HG02852 (cell line): ENCODE measurements around the gene KLHL22.
"Not testable (repeated sequence)": the region's sequence is repeated elsewhere in the genome, so short reads cannot be mapped to it uniquely, and the experiment has no call there.

Experiments used
- ATAC-seq: cut with Tn5 transposase; IDR thresholded peaks from one replicate; pipeline ENCODE4 v1.9.1; 2021; ENCODE audit warnings: mild to moderate bottlenecking, moderate library complexity; ENCODE audit not compliant: unreplicated experiment

The KLHL22 gene

DNA sequence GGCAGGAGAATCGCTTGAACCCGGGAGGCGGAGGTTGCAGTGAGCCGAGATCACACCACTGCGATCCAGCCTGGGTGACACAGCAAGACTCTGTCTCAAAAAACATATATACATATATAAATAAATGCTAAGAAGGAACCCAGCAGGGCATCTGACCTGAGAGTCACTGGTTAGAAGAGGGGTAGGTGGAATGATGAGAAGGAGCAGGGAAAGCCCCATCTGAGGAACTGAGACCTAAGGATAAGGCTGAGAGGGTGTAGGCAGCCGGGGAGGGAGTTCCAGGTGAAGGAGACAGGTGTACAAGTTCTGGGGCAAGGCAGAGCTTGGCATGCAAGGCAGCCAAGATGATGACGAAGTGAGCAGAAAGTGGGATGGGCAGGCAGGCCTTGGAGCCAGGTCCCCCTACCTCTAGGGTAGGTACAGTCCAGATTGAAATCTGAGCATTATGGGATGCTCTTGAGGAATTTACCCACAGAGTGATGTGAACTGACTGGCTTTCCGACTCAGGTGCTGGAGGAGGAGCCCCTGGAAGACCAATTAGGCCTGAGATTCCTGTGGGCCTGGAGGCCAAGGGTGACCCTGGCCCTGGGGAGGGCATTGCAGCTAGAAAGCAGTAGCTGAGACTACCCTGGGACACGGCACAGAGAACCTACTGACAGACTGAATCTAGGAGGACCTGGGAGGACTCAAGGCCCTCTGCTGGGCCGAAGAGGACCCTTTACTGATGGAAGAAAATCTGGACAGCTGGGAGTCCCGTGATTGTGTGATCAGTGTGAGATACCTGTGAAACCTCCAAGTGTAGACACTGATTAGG, 22.8 kb downstream of the KLHL22 start:
- no peak for ATAC-seq

DNA sequence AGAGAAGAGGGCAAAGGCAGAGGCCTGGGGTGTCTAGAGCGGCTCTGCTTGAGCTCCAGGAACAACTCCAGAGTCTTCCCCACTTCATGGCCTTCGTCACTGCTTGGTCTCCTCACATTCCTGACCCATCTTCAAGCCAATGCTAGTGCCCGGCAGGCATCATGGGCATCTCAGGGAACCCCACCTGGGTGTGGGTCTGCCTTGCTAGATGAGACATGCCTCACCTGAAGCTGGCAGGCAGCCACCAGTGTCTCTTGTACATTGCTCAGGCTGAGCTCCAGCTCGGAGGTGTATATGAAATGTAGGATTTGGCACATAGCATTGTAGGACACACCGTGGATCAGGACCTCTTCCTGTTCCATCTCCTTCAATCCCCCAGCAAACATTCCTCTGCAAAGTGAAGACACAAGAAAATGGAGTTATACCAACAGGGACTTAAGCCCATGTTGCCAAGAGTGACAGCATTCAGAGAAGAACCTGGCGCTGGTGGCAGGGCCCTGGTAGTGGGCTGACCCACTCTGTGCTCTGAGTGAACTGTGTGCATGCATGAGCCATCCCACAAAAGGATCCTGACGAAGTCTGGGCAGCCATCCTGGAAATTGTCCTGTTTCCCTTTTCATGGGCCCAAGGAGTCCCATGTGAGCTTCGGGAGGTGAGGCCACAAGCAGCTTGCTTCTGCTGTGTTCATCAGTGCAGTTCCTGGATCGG, 24.3 kb downstream of the KLHL22 start:
- ATAC-seq: no peak

DNA sequence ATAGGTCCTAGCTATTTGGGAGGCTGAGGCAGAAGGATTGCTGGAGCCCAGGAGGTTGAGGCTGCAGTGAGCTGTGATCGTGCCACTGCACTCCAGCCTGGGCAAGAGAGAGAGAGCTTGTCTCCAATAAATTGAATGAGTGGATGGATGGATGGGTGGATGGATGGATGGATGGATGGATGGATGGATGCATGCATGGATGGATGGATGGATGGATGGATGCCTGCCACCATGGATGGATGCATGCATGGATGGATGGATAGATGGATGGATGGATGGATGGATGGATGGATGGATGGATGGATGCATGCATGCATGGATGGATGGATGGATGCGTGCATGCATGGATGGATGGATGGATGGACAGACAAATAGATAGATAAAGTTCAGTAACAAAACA, 25.1 kb downstream of the KLHL22 start:
- ATAC-seq: not testable (repeated sequence)

DNA sequence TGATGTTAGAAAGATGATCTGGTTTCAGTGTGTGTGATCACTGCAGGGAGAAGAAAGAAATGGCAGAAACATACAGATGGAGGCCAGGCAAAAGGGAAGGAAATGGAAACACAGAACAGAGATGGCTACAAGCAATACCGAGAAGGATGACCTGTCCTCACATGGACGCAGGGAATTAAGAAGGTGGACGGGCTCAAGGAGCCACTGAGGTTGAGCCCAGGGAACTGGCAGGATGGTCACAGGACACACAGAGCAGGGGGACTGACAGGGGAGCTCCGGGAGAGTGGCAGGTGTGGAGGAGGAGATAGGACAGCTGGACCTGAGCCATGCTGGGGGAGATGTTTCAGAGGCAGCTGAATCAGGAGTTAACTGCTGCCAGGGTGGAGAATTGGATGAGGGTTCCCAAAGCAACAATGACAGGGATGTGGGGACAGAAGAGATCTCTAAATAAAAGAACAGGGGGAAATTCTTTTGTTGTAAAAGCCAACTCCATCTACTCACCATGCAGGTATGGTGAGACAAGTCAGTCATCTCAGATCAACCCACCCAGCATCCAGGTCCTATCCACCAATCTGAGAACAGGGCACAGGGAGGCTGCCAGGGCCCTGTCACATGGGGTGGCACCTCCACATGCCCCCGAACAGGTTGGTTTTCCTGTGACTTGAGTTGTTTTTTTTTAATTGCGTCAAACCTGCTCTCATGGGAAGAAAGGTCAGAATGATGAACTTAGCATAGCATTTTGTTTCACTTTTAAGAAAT, 26.3 kb downstream of the KLHL22 start:
- ATAC-seq: no peak

DNA sequence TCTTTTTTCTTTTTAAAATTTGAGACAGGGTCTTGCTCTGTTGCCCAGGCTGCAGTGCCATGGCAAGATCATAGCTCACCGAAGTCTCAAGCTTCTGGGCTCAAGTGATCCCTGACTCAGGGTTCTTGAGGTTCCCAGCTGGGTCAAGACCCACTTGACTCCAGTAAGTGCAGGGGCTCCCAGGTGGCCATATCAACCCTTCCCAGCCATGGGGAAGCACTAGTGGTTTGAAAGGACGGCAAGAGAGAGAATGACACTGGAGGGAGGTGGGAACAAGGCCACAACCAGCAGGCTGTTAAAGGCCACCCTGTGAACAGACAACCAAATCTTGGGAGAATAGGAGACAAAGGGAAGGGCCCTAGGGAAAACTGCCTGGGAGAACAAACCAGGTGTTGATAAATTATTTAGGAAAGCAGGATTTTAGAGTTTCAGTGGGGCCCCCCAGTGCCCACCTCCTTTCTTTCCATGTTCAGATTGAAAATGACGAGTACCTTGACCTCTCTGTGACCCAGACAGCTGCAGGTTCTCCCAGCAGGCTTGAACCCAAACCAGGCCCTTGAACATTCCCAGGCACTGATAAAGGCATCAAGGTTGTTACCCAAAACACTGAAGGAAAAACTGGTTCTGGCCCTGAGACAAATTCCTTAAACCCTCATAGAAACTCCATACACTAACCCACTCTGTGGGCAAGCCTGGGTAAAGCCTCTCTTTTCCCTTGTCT, 28.8 kb downstream of the KLHL22 start:
- no peak for ATAC-seq

DNA sequence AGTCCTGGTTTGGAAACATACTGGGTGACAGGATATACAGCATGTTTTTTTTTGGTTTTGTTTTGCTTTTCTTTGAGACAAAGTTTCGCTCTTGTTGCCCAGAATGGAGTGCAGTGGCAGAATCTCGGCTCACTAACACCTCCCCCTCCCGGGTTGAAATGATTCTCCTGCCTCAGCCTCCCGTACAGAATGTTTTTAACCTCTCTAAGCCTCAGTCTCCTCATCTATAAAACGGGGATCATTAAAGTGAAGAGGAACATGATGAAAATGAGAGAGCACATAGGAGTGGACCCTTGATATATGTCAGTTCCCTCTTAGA, 29.9 kb downstream of the KLHL22 start:
- ATAC-seq: no peak

DNA sequence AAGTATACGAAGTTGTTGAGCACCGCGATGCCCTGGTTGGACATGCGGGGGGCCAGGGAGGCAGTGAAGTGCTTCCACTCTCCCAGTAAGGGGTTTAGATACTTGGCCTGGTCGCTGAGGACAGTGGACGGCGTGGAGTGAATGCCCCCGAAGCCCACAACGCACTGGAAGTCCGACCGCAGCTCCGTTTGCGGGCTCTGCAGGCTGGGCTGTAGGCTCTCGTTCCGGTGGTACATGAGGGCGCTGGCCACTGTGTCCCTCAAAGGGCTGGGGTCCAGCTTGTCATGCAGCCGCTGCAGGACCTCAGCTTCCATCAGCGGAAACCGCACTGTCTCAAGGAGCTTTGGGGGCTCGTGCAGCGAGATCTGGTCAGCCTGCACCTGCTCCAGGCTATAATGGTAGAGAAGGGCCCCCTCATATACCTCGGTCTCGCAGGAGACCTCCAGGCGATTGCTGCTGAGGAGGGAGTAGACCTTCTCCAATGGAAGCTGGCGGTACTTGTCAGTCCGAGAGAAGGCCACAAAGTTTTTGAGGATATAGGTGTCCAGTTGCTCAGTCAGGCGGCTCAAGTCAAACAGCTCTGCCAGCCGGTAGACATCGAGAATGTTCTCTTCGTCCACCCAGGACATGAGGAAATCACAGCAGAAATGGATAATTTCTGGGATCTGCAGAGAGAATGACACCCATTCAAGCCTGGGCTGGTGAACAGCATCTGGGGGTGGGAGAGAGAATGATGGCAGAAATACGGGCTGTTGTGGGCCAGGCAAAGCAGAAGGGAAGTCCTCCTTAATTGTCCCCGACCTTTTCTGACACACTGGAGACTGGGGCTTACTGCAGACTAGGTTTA, 30.5 kb downstream of the KLHL22 start:
- ATAC-seq: no peak

DNA sequence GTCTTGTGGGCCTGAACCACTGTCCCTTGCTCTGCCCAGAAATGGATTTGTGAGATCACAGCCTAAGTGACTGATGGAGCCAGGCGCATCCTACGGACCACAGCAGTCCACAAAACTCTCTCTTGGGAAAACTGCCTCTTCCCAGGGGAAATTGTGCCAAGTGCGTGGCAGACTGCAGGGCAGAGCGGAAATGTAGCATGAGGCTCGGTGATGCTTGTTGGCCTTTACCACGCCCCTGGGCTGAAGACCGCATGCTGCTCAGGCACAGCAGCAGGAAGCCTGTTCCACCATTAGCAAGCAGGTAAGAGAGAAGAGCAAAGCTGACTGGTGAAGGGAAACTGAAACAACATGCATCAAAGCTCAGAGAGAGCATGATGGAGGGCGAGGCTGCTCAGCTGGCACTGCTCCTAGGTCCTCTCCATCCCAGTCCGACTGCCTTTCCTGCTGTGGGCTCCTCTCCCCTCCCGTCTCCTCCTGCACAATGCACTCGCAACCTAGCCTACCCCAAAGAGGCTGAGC, 31.4 kb downstream of the KLHL22 start:
- no peak for ATAC-seq

DNA sequence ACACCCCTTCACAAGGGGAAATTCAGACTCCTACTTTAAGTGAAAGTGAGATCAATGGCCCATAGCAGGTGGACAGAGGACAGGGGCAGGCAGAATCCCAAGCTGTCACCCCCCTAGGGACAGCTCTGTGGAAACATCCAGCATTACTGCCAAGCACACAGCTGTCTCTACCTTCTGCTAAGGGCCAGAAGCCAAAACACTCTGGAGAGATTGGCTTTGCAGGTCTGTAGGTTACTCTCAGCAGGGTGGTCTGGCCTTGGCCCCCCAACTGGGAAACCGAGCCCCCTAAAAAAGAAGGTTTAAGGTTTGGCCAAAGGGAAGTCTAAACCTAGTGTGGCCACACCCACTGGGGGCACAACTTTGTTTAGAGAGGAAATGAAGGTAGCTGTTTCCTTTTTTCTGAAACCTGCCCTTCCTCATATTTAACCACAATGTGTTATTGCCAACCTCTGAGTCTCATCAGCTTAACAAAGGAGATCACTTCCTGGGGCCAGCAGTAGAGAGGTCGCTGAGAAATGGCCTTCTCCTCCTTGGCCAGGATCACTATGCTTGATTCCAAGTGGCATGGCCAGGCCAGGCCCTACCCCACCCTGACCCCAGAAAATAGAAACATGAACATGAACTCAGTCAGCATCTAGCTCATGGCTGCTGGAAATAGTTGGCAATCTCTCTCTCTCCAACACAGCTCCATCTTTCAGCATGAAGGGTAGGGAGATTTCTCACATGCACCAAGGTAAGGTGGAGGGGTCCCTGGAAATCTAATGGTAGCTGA, 32.1 kb downstream of the KLHL22 start:
- ATAC-seq: no peak

DNA sequence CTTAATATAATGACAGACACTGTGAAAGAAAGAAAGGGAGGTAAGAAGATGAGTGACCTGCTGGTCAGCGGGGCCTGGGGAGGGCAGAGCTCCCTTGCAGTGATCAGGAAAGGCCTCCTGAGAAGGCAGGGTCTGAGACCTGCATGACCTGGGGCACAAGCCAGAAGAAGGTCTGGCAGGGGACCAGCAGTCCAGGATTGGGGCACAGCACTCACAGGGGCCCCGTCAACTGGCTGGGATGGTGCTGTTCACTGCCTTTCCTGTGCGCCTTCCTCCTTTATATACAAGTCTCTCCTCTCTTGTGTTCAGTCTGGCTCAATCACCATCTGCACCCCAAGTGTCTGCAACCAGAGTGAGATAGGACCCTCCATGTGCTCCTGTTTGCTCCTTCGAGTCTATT, 35.7 kb downstream of the KLHL22 start:
- ATAC-seq: no peak

DNA sequence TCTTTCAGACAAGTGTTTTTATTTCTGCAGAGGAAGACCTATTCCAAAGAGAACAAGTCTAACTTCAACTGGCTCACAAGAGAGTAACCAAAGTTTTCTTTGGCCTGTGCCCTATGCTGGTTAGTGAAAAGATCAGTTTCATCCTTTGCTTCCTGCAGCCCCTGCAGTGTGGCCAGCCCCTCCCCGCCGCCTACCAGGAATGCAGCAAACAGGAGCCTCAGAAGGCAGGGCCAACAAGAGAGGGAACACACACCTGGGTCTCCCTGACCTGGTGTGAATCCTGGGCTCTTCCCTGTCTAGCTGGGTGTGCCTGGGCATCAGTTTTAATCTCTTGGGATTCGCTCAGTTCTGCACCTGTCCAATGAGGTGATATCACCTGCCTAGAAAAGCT, 36.4 kb downstream of the KLHL22 start:
- ATAC-seq: no peak

DNA sequence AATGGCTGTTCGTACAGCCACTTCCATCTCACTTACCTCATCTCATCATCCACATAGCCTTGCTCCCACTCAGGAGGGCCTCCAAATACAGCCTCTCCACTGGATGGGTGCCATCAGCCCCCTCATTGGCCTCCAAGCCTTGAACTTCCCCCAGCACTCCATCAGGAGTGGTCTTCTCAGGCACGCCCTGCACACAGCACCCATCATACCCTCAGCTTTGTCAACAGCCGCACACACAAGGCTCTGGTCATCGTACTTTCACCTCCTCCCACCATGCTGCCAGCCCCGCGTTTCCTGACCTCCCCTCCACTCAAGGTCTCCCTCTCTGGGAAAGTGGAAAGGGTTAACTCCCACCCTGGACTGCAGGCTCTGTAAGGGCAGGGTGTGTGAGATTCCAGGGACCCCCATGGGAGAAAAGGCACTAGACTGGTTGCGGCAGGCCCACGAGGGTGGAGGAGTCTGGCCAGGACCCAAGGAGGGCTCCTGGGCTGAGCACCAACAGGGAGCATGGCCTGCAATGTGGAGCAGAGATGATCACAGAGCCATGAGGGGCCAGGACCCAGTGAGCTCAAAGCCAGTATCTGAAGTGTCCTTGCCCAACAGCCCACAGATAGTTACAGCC, 37.0 kb downstream of the KLHL22 start:
- no peak for ATAC-seq

DNA sequence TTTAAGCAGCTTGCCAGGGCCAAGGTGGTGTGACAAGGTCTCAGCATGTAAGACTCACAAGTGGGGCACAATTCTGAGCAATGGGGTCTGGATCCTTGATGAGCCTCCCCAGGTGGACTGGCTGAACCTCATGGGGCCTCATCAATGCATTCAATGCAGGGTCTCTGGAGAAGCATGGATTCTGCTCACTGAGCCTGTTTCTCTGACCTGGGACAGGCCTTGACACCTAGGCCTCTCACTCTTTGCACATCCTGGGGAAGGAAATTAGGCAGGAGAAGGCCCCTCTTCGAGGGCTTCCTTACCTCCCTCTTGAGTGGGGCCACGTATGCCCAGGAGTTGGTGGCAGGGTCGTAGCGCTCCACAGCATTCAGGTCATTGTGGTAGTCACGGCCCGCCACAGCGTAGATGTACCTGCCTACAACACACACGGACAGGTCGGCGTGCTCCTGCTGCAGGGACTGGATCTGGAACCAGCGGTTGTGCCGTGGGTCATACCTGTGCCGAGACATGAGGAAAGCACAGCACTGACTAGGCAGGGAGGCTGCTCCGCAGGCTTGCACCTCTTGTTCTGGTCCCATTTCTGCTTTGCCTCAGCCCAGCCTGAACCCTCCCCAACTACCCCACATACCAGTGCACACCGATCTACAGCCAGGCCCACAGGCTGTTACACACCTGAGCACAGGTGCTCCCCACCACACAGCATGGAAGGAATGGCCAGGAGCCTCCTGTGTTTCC, 37.9 kb downstream of the KLHL22 start:
- no peak for ATAC-seq

DNA sequence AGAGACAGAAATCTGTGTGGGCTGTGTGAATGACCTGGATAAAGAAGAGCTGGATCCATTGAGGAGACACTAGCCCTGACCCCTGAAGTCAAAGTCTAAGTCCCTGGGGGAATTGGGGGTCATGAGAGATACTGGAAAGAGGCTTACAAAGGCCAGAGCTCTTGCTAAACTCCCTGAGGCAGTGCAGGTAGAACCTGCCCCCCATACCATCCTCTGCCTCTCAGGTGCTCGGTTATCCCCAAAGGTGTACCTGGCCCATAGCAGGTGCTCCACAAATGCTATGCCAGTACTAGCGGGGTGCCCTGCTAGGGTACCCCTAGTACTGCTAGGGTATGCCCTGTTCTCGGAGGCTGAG, 38.9 kb downstream of the KLHL22 start:
- ATAC-seq: no peak

DNA sequence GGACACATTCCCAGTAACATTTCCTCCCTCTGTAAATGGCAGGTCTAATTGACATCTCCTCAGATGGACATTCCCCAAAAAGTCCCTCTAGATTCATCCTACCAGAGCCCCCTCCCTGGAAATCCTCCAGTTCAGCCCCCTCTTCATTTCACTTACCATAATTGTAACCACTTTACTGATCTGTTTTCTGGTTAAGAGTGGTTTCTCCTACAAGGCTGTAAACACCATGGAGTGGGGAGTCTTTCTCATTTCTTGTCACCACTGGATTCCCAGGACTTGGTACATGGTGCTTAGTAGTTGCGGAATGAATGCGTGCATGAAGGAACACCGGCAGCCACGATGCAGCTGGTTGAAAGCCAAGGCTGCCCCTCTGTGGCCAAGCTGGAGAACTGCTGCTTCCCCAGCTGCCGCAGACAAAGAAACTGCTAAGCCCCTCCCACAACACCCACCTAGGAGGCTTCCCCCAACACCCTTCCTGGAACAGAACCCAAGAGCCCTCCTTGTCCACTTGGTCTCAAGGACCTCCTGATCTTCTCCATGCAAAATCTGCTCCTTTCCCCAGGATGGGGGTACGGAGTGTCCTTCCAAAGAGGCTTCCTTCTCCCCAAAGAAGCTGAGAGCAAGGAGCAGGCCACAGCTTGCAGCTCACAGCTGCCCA, 39.4 kb downstream of the KLHL22 start:
- no peak for ATAC-seq

DNA sequence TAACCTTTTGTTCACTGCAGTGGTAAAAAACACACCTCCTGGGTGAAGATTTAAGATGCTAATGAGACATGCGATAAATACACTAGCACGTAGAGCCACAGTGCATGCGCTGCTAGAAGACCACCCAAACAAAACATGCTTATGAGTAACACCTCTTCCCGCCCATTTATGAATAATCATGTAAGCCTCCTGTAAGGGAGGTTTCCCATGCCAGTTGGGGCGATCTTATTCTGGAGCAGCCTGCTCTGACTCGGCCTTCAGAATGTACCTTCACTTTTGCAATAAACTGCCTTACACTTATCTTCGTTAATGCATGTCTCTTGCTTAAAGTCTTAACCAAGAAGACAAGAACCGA, 39.9 kb downstream of the KLHL22 start:
- ATAC-seq: no peak

DNA sequence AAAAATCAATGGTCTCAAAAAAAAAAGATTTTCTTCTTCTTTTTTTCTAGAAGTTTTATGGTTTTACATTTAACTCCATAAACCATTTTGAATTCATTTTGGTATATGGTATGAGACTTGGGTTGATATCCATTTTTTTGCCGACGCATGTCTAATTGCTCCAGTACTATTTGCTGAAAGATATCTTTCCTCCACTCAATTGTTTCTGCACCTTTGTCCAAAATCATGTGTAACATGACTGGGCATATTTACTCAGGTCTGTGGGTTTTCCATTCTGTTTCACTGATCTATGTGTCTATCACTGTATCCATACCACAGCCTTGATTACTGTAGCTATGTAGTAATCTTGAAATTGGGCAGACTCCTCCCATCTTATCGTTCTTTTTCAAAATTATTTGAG, 42.4 kb downstream of the KLHL22 start:
- ATAC-seq: no peak

DNA sequence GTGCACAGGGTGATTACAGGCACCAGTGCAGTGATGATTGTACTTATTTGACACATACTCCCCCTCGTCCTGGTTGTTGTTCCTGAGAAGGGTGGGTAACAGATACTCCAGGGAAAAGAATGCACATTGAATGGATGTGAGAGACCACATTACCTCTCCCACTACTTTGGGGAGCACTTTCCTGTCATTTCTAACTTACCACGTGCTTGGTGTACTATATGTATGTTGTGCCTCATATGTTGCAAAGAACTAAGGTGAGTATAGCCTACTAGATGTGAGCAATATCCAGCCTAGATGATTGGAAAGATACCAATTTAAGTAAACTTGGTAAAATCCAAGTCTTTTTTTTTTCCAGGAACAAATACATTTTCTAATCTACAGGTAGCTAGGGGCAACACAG, 43.7 kb downstream of the KLHL22 start:
- no peak for ATAC-seq
